IMR-90 (cell line): ENCODE results near the gene TMEM213. TPM values are rescaled to one million over a fixed set of nuclear protein-coding genes. Genes with fewer than 3 reads are reported as not detected.
"Not testable (repeated sequence)": the region's sequence is repeated elsewhere in the genome, so short reads cannot be mapped to it uniquely, and the experiment has no call there.

Experiments
- ATAC-seq: fragments of 200-7000 bp; cut with Tn5 transposase; 2 replicates; pipeline ENCODE4 v1.9.1; 2020; ENCODE audit warnings: low read depth, mild to moderate bottlenecking, moderate library complexity
- BruUV-seq: library from RNA; stranded (reverse); fragments of 400-500 nt; replicated peaks from 2 replicates; lab custom pipeline; 2021; lab: Mats Ljungman, UMichigan
- CTCF ChIA-PET: fragments of 300-600 bp; formaldehyde crosslinking; extraction: SDS; loops from one replicate; lab custom pipeline; 2021; ENCODE audit warnings: antibody characterized with exemption; lab: Yijun Ruan, JAX
- POLR2A ChIA-PET: fragments of 300-600 bp; sonication (Branson Sonifier 250); formaldehyde crosslinking; loops from one replicate; lab custom pipeline; 2022; ENCODE audit warnings: antibody characterized with exemption; ENCODE audit not compliant: unreplicated experiment; lab: Charles Lee
- DNase-seq: peaks from one replicate; pipeline ENCODE4 v3.0.0; 2013
- H2AFZ ChIP-seq: replicated peaks from 2 replicates; pipeline ENCODE3; 2013; ENCODE audit warnings: low read length, mild to moderate bottlenecking; ENCODE audit not compliant: poor library complexity
- H2AK5ac ChIP-seq: 2 replicates; pipeline ENCODE4 v1.6.1; 2013; ENCODE audit warnings: low read depth, low read length, inconsistent platforms
- H2AK9ac ChIP-seq: replicated peaks from 2 replicates; pipeline ENCODE3; 2013; ENCODE audit warnings: mild to moderate bottlenecking, low read depth, low read length, moderate library complexity; ENCODE audit not compliant: poor library complexity
- H2BK120ac ChIP-seq: 2 replicates; pipeline ENCODE4 v1.6.1; 2013; ENCODE audit warnings: low read depth, low read length, inconsistent platforms
- H2BK15ac ChIP-seq: 3 replicates; pipeline ENCODE4 v1.6.1; 2013; ENCODE audit warnings: low read depth, low read length, inconsistent platforms
- H2BK20ac ChIP-seq: 2 replicates; pipeline ENCODE4 v1.6.1; 2013; ENCODE audit warnings: low read depth, mild to moderate bottlenecking, inconsistent platforms, low read length, moderate library complexity
- H2BK5ac ChIP-seq: 2 replicates; pipeline ENCODE4 v1.6.1; 2013; ENCODE audit warnings: mild to moderate bottlenecking, low read depth, low read length, inconsistent platforms; ENCODE audit not compliant: poor library complexity, severe bottlenecking
- H3K14ac ChIP-seq: replicated peaks from 2 replicates; pipeline ENCODE4 v1.6.1; 2013; ENCODE audit warnings: low read depth, low read length, inconsistent platforms
- H3K18ac ChIP-seq: 2 replicates; pipeline ENCODE4 v1.6.1; 2013; ENCODE audit warnings: low read depth, low read length, control low read depth
- H3K23ac ChIP-seq: 2 replicates; pipeline ENCODE4 v1.6.1; 2013; ENCODE audit warnings: low read depth, low read length, inconsistent platforms
- H3K27ac ChIP-seq: 2 replicates; pipeline ENCODE4 v1.5.1; 2013; ENCODE audit warnings: mild to moderate bottlenecking, control low read depth, low read length; ENCODE audit not compliant: insufficient read depth
- H3K27me3 ChIP-seq: 2 replicates; pipeline ENCODE4 v1.6.1; 2013; ENCODE audit warnings: low read length; ENCODE audit not compliant: control insufficient read depth, insufficient read depth
- H3K36me3 ChIP-seq: 2 replicates; pipeline ENCODE4 v1.6.1; 2013; ENCODE audit warnings: low read length, mixed read lengths; ENCODE audit not compliant: control insufficient read depth, insufficient read depth
- H3K4ac ChIP-seq: 2 replicates; pipeline ENCODE4 v1.6.1; 2013; ENCODE audit warnings: low read depth, low read length, inconsistent platforms
- H3K4me1 ChIP-seq: 2 replicates; pipeline ENCODE4 v1.6.1; 2013; ENCODE audit warnings: low read length, mixed read lengths; ENCODE audit not compliant: control insufficient read depth, insufficient read depth
- H3K4me2 ChIP-seq: 2 replicates; pipeline ENCODE4 v1.6.1; 2013; ENCODE audit warnings: low read depth, mild to moderate bottlenecking, control low read depth, low read length, moderate library complexity
- H3K4me3 ChIP-seq: 2 replicates; pipeline ENCODE4 v1.5.1; 2013; ENCODE audit warnings: low read depth, mild to moderate bottlenecking, control low read depth, low read length, moderate library complexity; ENCODE audit not compliant: insufficient read depth
- H3K56ac ChIP-seq: 2 replicates; pipeline ENCODE4 v1.6.1; 2013; ENCODE audit warnings: low read length, inconsistent platforms; ENCODE audit not compliant: insufficient read depth; ENCODE audit errors: extremely low read depth
- H3K79me1 ChIP-seq, 2 experiments: 2 replicates each; pipeline ENCODE4 v1.6.1; 2013; ENCODE audit warnings: low read length in 2 of 2, inconsistent platforms in 1 of 2, low read depth in 1 of 2
- H3K9ac ChIP-seq: 2 replicates; pipeline ENCODE4 v1.6.1; 2013; ENCODE audit warnings: low read depth, low read length, control low read depth
- H3K9me1 ChIP-seq: 2 replicates; pipeline ENCODE4 v1.6.1; 2013; ENCODE audit warnings: low read length, inconsistent platforms; ENCODE audit not compliant: insufficient read depth
- H3K9me3 ChIP-seq: 2 replicates; pipeline ENCODE4 v1.6.1; 2013; ENCODE audit warnings: low read length; ENCODE audit not compliant: control insufficient read depth, insufficient read depth
- H4K20me1 ChIP-seq: 2 replicates; pipeline ENCODE4 v1.6.1; 2013; ENCODE audit warnings: low read length, inconsistent platforms; ENCODE audit not compliant: insufficient read depth
- H4K5ac ChIP-seq: 2 replicates; pipeline ENCODE4 v1.6.1; 2013; ENCODE audit warnings: mild to moderate bottlenecking, low read depth, low read length, control low read depth
- H4K8ac ChIP-seq, 2 experiments: 2 replicates each; pipeline ENCODE4 v1.6.1; 2013; ENCODE audit warnings: low read depth in 2 of 2, low read length in 2 of 2, control low read depth in 1 of 2, inconsistent platforms in 1 of 2
- H4K91ac ChIP-seq: 2 replicates; pipeline ENCODE4 v1.6.1; 2013; ENCODE audit warnings: low read depth, low read length, inconsistent platforms; ENCODE audit not compliant: insufficient read depth
- WGBS, 2 experiments: methylation state at CpG; one replicate each; pipeline versions ENCODE4 v1.1.5 to v1.1.7; 2013; ENCODE audit warnings: missing lambda C conversion rate in 2 of 2; ENCODE audit not compliant: insufficient read length in 1 of 2; ENCODE audit errors: extremely low coverage in 2 of 2; 5-methylcytosine and 5-hydroxymethylcytosine counted together
- dilution Hi-C: fragments of 300-500 bp; cut with HindIII; formaldehyde crosslinking; loops from one replicate; pipeline ENCODE4 v1.14.3; 2018; ENCODE audit warnings: low sequenced_read_pairs; ENCODE audit not compliant: unreplicated experiment
- in situ Hi-C: fragments of 300-500 bp; cut with MboI; formaldehyde crosslinking; loops from 3 replicates; pipeline ENCODE4 v1.14.3; 2019; ENCODE audit warnings: low sequenced_read_pairs, inconsistent platforms, mixed read lengths
- intact Hi-C: fragments of 100-400 bp; cut with micrococcal nuclease; formaldehyde crosslinking; loops from 2 replicates; pipeline ENCODE4 v1.10.0; 2022
- polyA plus RNA-seq, 3 experiments: library from polyadenylated mRNA; depleted of rRNA; stranded (reverse); fragments of >200 nt; gene quantifications; 2 replicates each; pipeline ENCODE4 v1.2.3, GENCODE V29; 2012; ENCODE audit warnings: low replicate concordance in 1 of 3
- total RNA-seq: library from RNA; depleted of rRNA; stranded (reverse); fragments of >200 nt; gene quantifications from 2 replicates; pipeline ENCODE4 v1.2.3, GENCODE V29; 2012

Gene TMEM213
- total and polyA plus RNA-seq, 2 of the 4 experiments (the other 2 are of a cell fraction), result not detected

DNA sequence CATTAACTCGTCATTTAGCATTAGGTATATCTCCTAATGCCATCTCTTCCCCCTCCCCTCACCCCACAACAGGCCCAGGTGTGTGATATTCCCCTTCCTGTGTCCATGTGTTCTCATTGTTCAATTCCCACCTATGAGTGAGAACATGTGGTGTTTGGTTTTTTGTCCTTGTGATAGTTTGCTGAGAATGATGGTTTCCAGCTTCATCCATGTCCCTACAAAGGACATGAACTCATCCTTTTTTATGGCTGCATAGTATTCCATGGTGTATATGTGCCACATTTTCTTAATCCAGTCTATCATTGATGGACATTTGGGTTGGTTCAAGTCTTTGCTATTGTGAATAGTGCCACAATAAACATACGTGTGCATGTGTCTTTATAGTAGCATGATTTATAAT is 13.5 kb downstream of the TMEM213 start:
- H2AFZ ChIP-seq, H3K4me2 ChIP-seq, H3K4me3 ChIP-seq, H3K79me1 ChIP-seq, H3K23ac ChIP-seq, H2BK20ac ChIP-seq, H3K14ac ChIP-seq, ATAC-seq, in situ Hi-C loops, H3K36me3 ChIP-seq, CTCF ChIA-PET, H3K9me1 ChIP-seq, H4K91ac ChIP-seq, H3K27ac ChIP-seq, H4K20me1 ChIP-seq, H3K9me3 ChIP-seq, H2AK9ac ChIP-seq, H2BK120ac ChIP-seq, H3K9ac ChIP-seq, POLR2A ChIA-PET, H4K5ac ChIP-seq, BruUV-seq, intact Hi-C loops, H3K56ac ChIP-seq, H3K27me3 ChIP-seq, H4K8ac ChIP-seq, H2AK5ac ChIP-seq, H2BK5ac ChIP-seq, H3K4ac ChIP-seq, dilution Hi-C loops, H2BK15ac ChIP-seq, DNase-seq, H3K4me1 ChIP-seq, H3K18ac ChIP-seq: not testable (repeated sequence)
- WGBS, 2 experiments, result no CpG with 5 or more reads among the region's 2 CpGs
